Osteoblast (primary cell): Measurements from ENCODE around the gene SLAIN1. TPM values are rescaled to one million over a fixed set of nuclear protein-coding genes. Genes with fewer than 3 reads are reported as not detected.

Experiments
- DNase-seq: peaks from one replicate; pipeline ENCODE4 v3.0.0; 2011; ENCODE audit warnings: low spot score, mixed read lengths; ENCODE audit not compliant: insufficient read length; ENCODE audit errors: missing footprints
- H2AFZ ChIP-seq: 2 replicates; pipeline ENCODE4 v1.6.0; 2011; ENCODE audit warnings: mild to moderate bottlenecking, low read length
- H3K27ac ChIP-seq: 2 replicates; pipeline ENCODE4 v1.5.1; 2011; ENCODE audit warnings: mild to moderate bottlenecking, low read depth, low read length, moderate library complexity
- H3K27me3 ChIP-seq: 2 replicates; pipeline ENCODE4 v1.6.0; 2012; ENCODE audit warnings: mild to moderate bottlenecking, control low read depth, inconsistent platforms, low read length, moderate library complexity; ENCODE audit not compliant: insufficient read depth
- H3K36me3 ChIP-seq: 2 replicates; pipeline ENCODE4 v1.5.1; 2011; ENCODE audit warnings: mild to moderate bottlenecking, low read length, control low read depth, moderate library complexity; ENCODE audit not compliant: insufficient read depth
- H3K4me1 ChIP-seq: 2 replicates; pipeline ENCODE4 v1.5.1; 2011; ENCODE audit warnings: mild to moderate bottlenecking, low read length, control low read depth, moderate library complexity; ENCODE audit not compliant: insufficient read depth
- H3K4me2 ChIP-seq: 2 replicates; pipeline ENCODE4 v1.6.0; 2011; ENCODE audit warnings: mild to moderate bottlenecking, low read length; ENCODE audit not compliant: insufficient read depth
- H3K4me3 ChIP-seq: fragments of 200-600 bp; sonication (generic); 3 replicates; pipeline ENCODE4 v1.5.1; 2012; ENCODE audit warnings: mild to moderate bottlenecking, low read length, inconsistent platforms; ENCODE audit not compliant: insufficient read depth
- H3K79me2 ChIP-seq: 2 replicates; pipeline ENCODE4 v1.6.0; 2012; ENCODE audit warnings: mild to moderate bottlenecking, low read length, control low read depth, inconsistent platforms; ENCODE audit not compliant: insufficient read depth
- H3K9me3 ChIP-seq: 2 replicates; pipeline ENCODE4 v1.5.1; 2011; ENCODE audit warnings: low read depth, low read length, control low read depth
- H4K20me1 ChIP-seq: 2 replicates; pipeline ENCODE4 v1.6.0; 2012; ENCODE audit warnings: mild to moderate bottlenecking, low read length, control low read depth; ENCODE audit not compliant: insufficient read depth
- CTCF ChIP-seq: IDR thresholded peaks from 2 replicates; pipeline ENCODE4 v1.5.1; 2011; ENCODE audit warnings: mild to moderate bottlenecking, low read depth, low read length, moderate library complexity; ENCODE audit errors: extremely low read depth
- total RNA-seq: library from RNA; depleted of rRNA; stranded (reverse); fragments of >200 nt; gene quantifications from 2 replicates; pipeline ENCODE4 v1.2.3, GENCODE V29; 2012

The SLAIN1 gene
- total RNA-seq, 1 donor, result not detected

GRCh38 chr13:77728265-77729125 lies 31.0 kb downstream of the SLAIN1 start:
- no peak overlapping the region for H3K4me3 ChIP-seq
- no peak overlapping the region for H3K27ac ChIP-seq

GRCh38 chr13:77729502-77730221 lies 32.2 kb downstream of the SLAIN1 start:
- Histone ChIP-seq H3K79me2 (no peaks in the 10 kb centered on the region), H3K4me3 (no peak overlapping the region), H3K9me3 (no peaks in the 10 kb centered on the region), H3K27ac (no peak overlapping the region), H3K4me1 (no peaks in the 10 kb centered on the region), H3K27me3 (no peaks in the 10 kb centered on the region), H2AFZ (no peak overlapping the region), H3K36me3 (no peaks in the 10 kb centered on the region), H3K4me2 (no peak overlapping the region), H4K20me1 (no peaks in the 10 kb centered on the region)
- DNase-seq, result no peak
- TF ChIP-seq CTCF, result no peak

More at GRCh38 chr13:77728265-77729125, 31.0 kb downstream of the SLAIN1 start:
- no peak for TF ChIP-seq CTCF
- Histone ChIP-seq H3K27me3 (no peaks in the 10 kb centered on the region), H4K20me1 (no peaks in the 10 kb centered on the region), H3K36me3 (no peaks in the 10 kb centered on the region), H2AFZ (no peak overlapping the region), H3K4me2 (no peak overlapping the region), H3K9me3 (no peaks in the 10 kb centered on the region), H3K4me1 (no peaks in the 10 kb centered on the region), H3K79me2 (no peaks in the 10 kb centered on the region)
- DNase-seq, result no peak

GRCh38 chr13:77730572-77730971 lies 33.1 kb downstream of the SLAIN1 start:
- no peaks in the 10 kb centered on the region for H3K9me3 ChIP-seq
- H3K36me3 ChIP-seq, result no peaks in the 10 kb centered on the region
- no peak for TF ChIP-seq CTCF
- H2AFZ ChIP-seq, result no peak overlapping the region
- no peak overlapping the region for H3K4me3 ChIP-seq
- no peaks in the 10 kb centered on the region for H3K79me2 ChIP-seq
- no peak for DNase-seq
- H4K20me1 ChIP-seq, result no peaks in the 10 kb centered on the region
- H3K27me3 ChIP-seq, result no peaks in the 10 kb centered on the region
- no peaks in the 10 kb centered on the region for H3K4me1 ChIP-seq
- no peak overlapping the region for H3K27ac ChIP-seq
- H3K4me2 ChIP-seq, result no peak overlapping the region

GRCh38 chr13:77732287-77732686 lies 34.8 kb downstream of the SLAIN1 start:
- no peaks in the 10 kb centered on the region for H3K4me1 ChIP-seq
- no peak overlapping the region for H3K27ac ChIP-seq
- DNase-seq, result no peak
- H3K4me2 ChIP-seq, result no peak overlapping the region
- no peak for TF ChIP-seq CTCF
- no peaks in the 10 kb centered on the region for H3K9me3 ChIP-seq
- no peak overlapping the region for H2AFZ ChIP-seq
- H3K79me2 ChIP-seq, result no peaks in the 10 kb centered on the region
- no peaks in the 10 kb centered on the region for H3K36me3 ChIP-seq
- no peak overlapping the region for H3K4me3 ChIP-seq
- H3K27me3 ChIP-seq, result no peaks in the 10 kb centered on the region
- no peaks in the 10 kb centered on the region for H4K20me1 ChIP-seq
